Choroid plexus epithelial cell (primary cell): ENCODE measurements around the gene DPP9.

Experiments
- DNase-seq: peaks from one replicate; pipeline ENCODE4 v3.0.0-alpha.2; 2010; ENCODE audit warnings: low read depth
- H3K4me3 ChIP-seq: 2 replicates; pipeline ENCODE4 v1.5.1; 2011; ENCODE audit warnings: low read depth, mild to moderate bottlenecking, control low read depth, low read length, moderate library complexity
- CTCF ChIP-seq: conservative IDR thresholded peaks from 2 replicates; pipeline ENCODE4 v1.5.1; 2011; ENCODE audit warnings: low read depth, mild to moderate bottlenecking, control low read depth, inconsistent platforms, low read length, moderate library complexity

Gene DPP9

GRCh38 chr19:4703671-4704316 is 19.8 kb downstream of the DPP9 start:
- H3K4me3 ChIP-seq = no peak overlapping the region
- DNase-seq = no peak
- no peak for TF ChIP-seq CTCF

- no peak overlapping the region for H3K4me3 ChIP-seq
- TF ChIP-seq CTCF = no peak
- no peak for DNase-seq
Measured at GRCh38 chr19:4702764-4703163, 20.9 kb downstream of the DPP9 start.

GRCh38 chr19:4701557-4701956 is 22.1 kb downstream of the DPP9 start:
- TF ChIP-seq CTCF = no peak
- no peak overlapping the region for H3K4me3 ChIP-seq
- DNase-seq = no peak

- TF ChIP-seq CTCF = no peak
- no peak overlapping the region for H3K4me3 ChIP-seq
- DNase-seq = no peak
Measured at GRCh38 chr19:4700693-4700970, 23.0 kb downstream of the DPP9 start.

- no peak overlapping the region for H3K4me3 ChIP-seq
- no peak for TF ChIP-seq CTCF
- DNase-seq = no peak
Measured at GRCh38 chr19:4699826-4700692, 23.6 kb downstream of the DPP9 start.

- TF ChIP-seq CTCF = no peak
- H3K4me3 ChIP-seq = no peak overlapping the region
- DNase-seq = no peak
Measured at GRCh38 chr19:4697304-4697703, 26.3 kb downstream of the DPP9 start.

GRCh38 chr19:4695224-4695731 is 28.4 kb downstream of the DPP9 start:
- no peak for TF ChIP-seq CTCF
- no peak overlapping the region for H3K4me3 ChIP-seq
- no peak for DNase-seq
